Activated CD8-positive, alpha-beta memory T cell treated with anti-CD3 and anti-CD28 coated beads for 48 hours (primary cell): ENCODE measurements around the gene GTF2H2C.
"Not testable (repeated sequence)": the region's sequence is repeated elsewhere in the genome, so short reads cannot be mapped to it uniquely, and the experiment has no call there.

ENCODE experiments used
- DNase-seq, 3 experiments: peaks; one replicate each; pipeline ENCODE4 v3.0.0-alpha.2; 2020; ENCODE audit warnings: low read depth in 2 of 3, low spot score in 2 of 3

GTF2H2C gene

GRCh38 chr5:69559908-69560330, at the start of gene GTF2H2C:
GTF2H2C (plus strand) TSS chr5:69560191; CDS start chr5:69565133, 4,942 bp downstream.
- peak in 2 of 3 experiments; percentile 55 to 57 for DNase-seq

- no peak for DNase-seq
Observed at GRCh38 chr5:69510694-69511093, 49.3 kb upstream of the GTF2H2C start.

- no peak for DNase-seq
Observed at GRCh38 chr5:69512740-69513260, 47.2 kb upstream of the GTF2H2C start.

- DNase-seq: not testable (repeated sequence)
Observed at GRCh38 chr5:69515570-69515969, 44.4 kb upstream of the GTF2H2C start.

- no peak for DNase-seq
Observed at GRCh38 chr5:69516769-69517168, 43.2 kb upstream of the GTF2H2C start.

GRCh38 chr5:69517763-69518212, 42.2 kb upstream of the GTF2H2C start:
- DNase-seq: no peak

- no peak for DNase-seq
Observed at GRCh38 chr5:69519285-69519684, 40.7 kb upstream of the GTF2H2C start.

GRCh38 chr5:69522035-69522434, 38.0 kb upstream of the GTF2H2C start:
- DNase-seq: no peak

- DNase-seq: no peak
Observed at GRCh38 chr5:69525490-69525889, 34.5 kb upstream of the GTF2H2C start.

- DNase-seq: no peak
Observed at GRCh38 chr5:69526660-69527059, 33.3 kb upstream of the GTF2H2C start.

GRCh38 chr5:69527128-69527770, 32.7 kb upstream of the GTF2H2C start:
- DNase-seq: no peak

- DNase-seq: no peak
Observed at GRCh38 chr5:69528035-69528434, 32.0 kb upstream of the GTF2H2C start.

- DNase-seq: no peak
Observed at GRCh38 chr5:69528609-69529008, 31.4 kb upstream of the GTF2H2C start.

GRCh38 chr5:69530561-69531405, 29.2 kb upstream of the GTF2H2C start:
- no peak for DNase-seq

- no peak for DNase-seq
Observed at GRCh38 chr5:69531406-69531801, 28.6 kb upstream of the GTF2H2C start.

- DNase-seq: not testable (repeated sequence)
Observed at GRCh38 chr5:69537911-69538310, 22.1 kb upstream of the GTF2H2C start.

GRCh38 chr5:69538735-69539134, 21.3 kb upstream of the GTF2H2C start:
- not testable (repeated sequence) for DNase-seq

GRCh38 chr5:69541347-69541746, 18.6 kb upstream of the GTF2H2C start:
- not testable (repeated sequence) for DNase-seq

GRCh38 chr5:69542838-69543618, 17.0 kb upstream of the GTF2H2C start:
- DNase-seq: not testable (repeated sequence)

GRCh38 chr5:69544602-69545001, 15.4 kb upstream of the GTF2H2C start:
- not testable (repeated sequence) for DNase-seq
